HG02763 (cell line): ENCODE data around the gene MAP2K4.

Experiments
- ATAC-seq: cut with Tn5 transposase; IDR thresholded peaks from one replicate; pipeline ENCODE4 v1.9.1; 2021; ENCODE audit warnings: mild to moderate bottlenecking, moderate library complexity; ENCODE audit not compliant: unreplicated experiment

MAP2K4 gene

GRCh38 chr17:12085076-12085949 lies 64.6 kb downstream of the MAP2K4 start:
- ATAC-seq, result no peak

GRCh38 chr17:12088035-12088434 lies 67.4 kb downstream of the MAP2K4 start:
- ATAC-seq, result no peak

- ATAC-seq, result no peak
Observed at GRCh38 chr17:12089809-12090384, 69.2 kb downstream of the MAP2K4 start.

GRCh38 chr17:12094336-12094735 lies 73.7 kb downstream of the MAP2K4 start:
- ATAC-seq, result no peak

- ATAC-seq, result no peak
Observed at GRCh38 chr17:12095522-12095921, 74.8 kb downstream of the MAP2K4 start.

- no peak for ATAC-seq
Observed at GRCh38 chr17:12097326-12097725, 76.6 kb downstream of the MAP2K4 start.

- no peak for ATAC-seq
Observed at GRCh38 chr17:12098568-12098967, 77.9 kb downstream of the MAP2K4 start.

- no peak for ATAC-seq
Observed at GRCh38 chr17:12099412-12099811, 78.7 kb downstream of the MAP2K4 start.

GRCh38 chr17:12104831-12105230 lies 84.2 kb downstream of the MAP2K4 start:
- ATAC-seq, result no peak

- ATAC-seq, result no peak
Observed at GRCh38 chr17:12107905-12108304, 87.2 kb downstream of the MAP2K4 start.

- ATAC-seq, result no peak
Observed at GRCh38 chr17:12110906-12111305, 90.2 kb downstream of the MAP2K4 start.

- no peak for ATAC-seq
Observed at GRCh38 chr17:12113156-12113555, 92.5 kb downstream of the MAP2K4 start.

GRCh38 chr17:12114686-12115418 lies 94.2 kb downstream of the MAP2K4 start:
- no peak for ATAC-seq

- ATAC-seq, result no peak
Observed at GRCh38 chr17:12116143-12116542, 95.5 kb downstream of the MAP2K4 start.

- no peak for ATAC-seq
Observed at GRCh38 chr17:12118617-12119016, 97.9 kb downstream of the MAP2K4 start.

- no peak for ATAC-seq
Observed at GRCh38 chr17:12122075-12122474, 101.4 kb downstream of the MAP2K4 start.

GRCh38 chr17:12127177-12127576 lies 106.5 kb downstream of the MAP2K4 start:
- ATAC-seq, result no peak

GRCh38 chr17:12127667-12128066 lies 107.0 kb downstream of the MAP2K4 start:
- ATAC-seq, result no peak

- ATAC-seq, result no peak
Observed at GRCh38 chr17:12128946-12129345, 108.3 kb downstream of the MAP2K4 start.

GRCh38 chr17:12133183-12133582 lies 112.5 kb downstream of the MAP2K4 start:
- no peak for ATAC-seq

GRCh38 chr17:12134101-12134500 lies 113.4 kb downstream of the MAP2K4 start:
- no peak for ATAC-seq

- ATAC-seq, result no peak
Observed at GRCh38 chr17:12134587-12134986, 113.9 kb downstream of the MAP2K4 start.
